ENCODE data around the gene SNHG17. TPM values are rescaled to one million over a fixed set of nuclear protein-coding genes. Genes with fewer than 3 reads are reported as not detected.

Gene SNHG17
- total RNA-seq, 1 donor, result 6.9 TPM

- no peaks in the 10 kb centered on the region for H3K27me3 ChIP-seq (ENCODE audit: insufficient read depth, low read length)
- no peak for DNase-seq (ENCODE audit: insufficient read length, low spot score, missing footprints)
- H3K4me3 ChIP-seq (ENCODE audit: insufficient read depth, low read length), result no peak overlapping the region
- H3K27ac ChIP-seq (ENCODE audit: low read depth, low read length), result no peak overlapping the region
- no peak for TF ChIP-seq CTCF (IDR thresholded peaks at IDR 0.05; ENCODE audit: extremely low read depth, low read depth, low read length)
- no peaks in the 10 kb centered on the region for H3K79me2 ChIP-seq (ENCODE audit: insufficient read depth, low read length)
- peaks cover 9% of the 10 kb centered on the region for H3K4me1 ChIP-seq (ENCODE audit: insufficient read depth, low read length)
- no peak overlapping the region for H2AFZ ChIP-seq (ENCODE audit: low read length)
- no peaks in the 10 kb centered on the region for H3K9me3 ChIP-seq (ENCODE audit: low read depth, low read length)
- no peaks in the 10 kb centered on the region for H3K36me3 ChIP-seq (ENCODE audit: insufficient read depth, low read length)
- no peak overlapping the region for H3K4me2 ChIP-seq (ENCODE audit: insufficient read depth, low read length)
- no peaks in the 10 kb centered on the region for H4K20me1 ChIP-seq (ENCODE audit: insufficient read depth, low read length)
Measured at GRCh38 chr20:38458314-38458713, 23.2 kb upstream of the SNHG17 start.

- Histone ChIP-seq H3K27ac (ENCODE audit: low read depth, low read length) (no peak overlapping the region), H3K27me3 (ENCODE audit: insufficient read depth, low read length) (no peaks in the 10 kb centered on the region), H3K4me3 (ENCODE audit: insufficient read depth, low read length) (no peak overlapping the region), H4K20me1 (ENCODE audit: insufficient read depth, low read length) (no peaks in the 10 kb centered on the region), H3K36me3 (ENCODE audit: insufficient read depth, low read length) (no peaks in the 10 kb centered on the region), H3K4me1 (ENCODE audit: insufficient read depth, low read length) (peaks cover 37% of the 10 kb centered on the region), H3K79me2 (ENCODE audit: insufficient read depth, low read length) (no peaks in the 10 kb centered on the region), H2AFZ (ENCODE audit: low read length) (no peak overlapping the region), H3K4me2 (ENCODE audit: insufficient read depth, low read length) (no peak overlapping the region), H3K9me3 (ENCODE audit: low read depth, low read length) (no peaks in the 10 kb centered on the region)
- no peak for TF ChIP-seq CTCF (IDR thresholded peaks at IDR 0.05; ENCODE audit: extremely low read depth, low read depth, low read length)
- no peak for DNase-seq (ENCODE audit: insufficient read length, low spot score, missing footprints)
Measured at GRCh38 chr20:38454556-38455473, 19.7 kb upstream of the SNHG17 start.

GRCh38 chr20:38453941-38454340 is 18.8 kb upstream of the SNHG17 start:
- Histone ChIP-seq H4K20me1 (ENCODE audit: insufficient read depth, low read length) (no peaks in the 10 kb centered on the region), H3K4me3 (ENCODE audit: insufficient read depth, low read length) (no peak overlapping the region), H2AFZ (ENCODE audit: low read length) (no peak overlapping the region), H3K27ac (ENCODE audit: low read depth, low read length) (no peak overlapping the region), H3K9me3 (ENCODE audit: low read depth, low read length) (no peaks in the 10 kb centered on the region), H3K79me2 (ENCODE audit: insufficient read depth, low read length) (no peaks in the 10 kb centered on the region), H3K27me3 (ENCODE audit: insufficient read depth, low read length) (no peaks in the 10 kb centered on the region), H3K4me2 (ENCODE audit: insufficient read depth, low read length) (no peak overlapping the region), H3K36me3 (ENCODE audit: insufficient read depth, low read length) (peaks cover 5% of the 10 kb centered on the region), H3K4me1 (ENCODE audit: insufficient read depth, low read length) (peaks cover 38% of the 10 kb centered on the region)
- DNase-seq (ENCODE audit: insufficient read length, low spot score, missing footprints), result no peak
- TF ChIP-seq CTCF (IDR thresholded peaks at IDR 0.05; ENCODE audit: extremely low read depth, low read depth, low read length), result no peak

GRCh38 chr20:38452880-38453624 is 17.9 kb upstream of the SNHG17 start:
- DNase-seq (ENCODE audit: insufficient read length, low spot score, missing footprints), result peak; percentile 94
- Histone ChIP-seq H3K36me3 (ENCODE audit: insufficient read depth, low read length) (peaks cover 5% of the 10 kb centered on the region), H3K27ac (ENCODE audit: low read depth, low read length) (peak overlapping the region; percentile 78), H3K4me1 (ENCODE audit: insufficient read depth, low read length) (peaks cover 38% of the 10 kb centered on the region), H3K9me3 (ENCODE audit: low read depth, low read length) (no peaks in the 10 kb centered on the region), H4K20me1 (ENCODE audit: insufficient read depth, low read length) (no peaks in the 10 kb centered on the region), H2AFZ (ENCODE audit: low read length) (peak overlapping the region; percentile 86), H3K4me3 (ENCODE audit: insufficient read depth, low read length) (no peak overlapping the region), H3K4me2 (ENCODE audit: insufficient read depth, low read length) (peak overlapping the region; percentile 46), H3K27me3 (ENCODE audit: insufficient read depth, low read length) (no peaks in the 10 kb centered on the region), H3K79me2 (ENCODE audit: insufficient read depth, low read length) (no peaks in the 10 kb centered on the region)
- no peak for TF ChIP-seq CTCF (IDR thresholded peaks at IDR 0.05; ENCODE audit: extremely low read depth, low read depth, low read length)

Measured in osteoblast (primary cell).